Cardiac muscle cell (in vitro differentiated cells and primary cell): ENCODE results near the gene CBX6. TPM values are rescaled to one million over a fixed set of nuclear protein-coding genes. Genes with fewer than 3 reads are reported as not detected.

Source experiments
- DNase-seq, 2 donors: peaks; one replicate each; pipeline versions ENCODE4 v3.0.0 to v3.0.0-alpha.2; 2010 to 2017; ENCODE audit warnings: low read depth in 1 of 2, low spot score in 1 of 2
- H3K27ac ChIP-seq: fragments of 200-600 bp; sonication (generic); 2 replicates; pipeline ENCODE4 v1.5.1; 2016
- H3K27me3 ChIP-seq: fragments of 200-600 bp; sonication (generic); 2 replicates; pipeline ENCODE4 v1.6.0; 2016; ENCODE audit warnings: control low read depth
- H3K36me3 ChIP-seq: fragments of 200-600 bp; sonication (generic); 2 replicates; pipeline ENCODE4 v1.5.1; 2016; ENCODE audit warnings: control low read depth
- H3K4me1 ChIP-seq: fragments of 200-600 bp; sonication (generic); 2 replicates; pipeline ENCODE4 v1.8.1; 2017; ENCODE audit warnings: low read depth, mild to moderate bottlenecking, mixed run types
- H3K4me3 ChIP-seq: fragments of 200-600 bp; sonication (generic); 2 replicates; pipeline ENCODE4 v1.5.1; 2016; ENCODE audit warnings: mild to moderate bottlenecking
- H3K9me3 ChIP-seq: fragments of 200-600 bp; sonication (generic); 2 replicates; pipeline ENCODE4 v1.5.1; 2017; ENCODE audit warnings: low read depth, mild to moderate bottlenecking, control low read depth
- CTCF ChIP-seq: IDR thresholded peaks from 2 replicates; pipeline ENCODE4 v1.5.1; 2012; ENCODE audit warnings: low read depth, mild to moderate bottlenecking, low read length
- polyA plus RNA-seq: library from polyadenylated mRNA; unstranded; fragments of >200 nt; fragmentation: Nextera tagmentation; extraction: Ambion mirVana; gene quantifications from 2 replicates; pipeline ENCODE4 v1.2.1, GENCODE V29; 2016
- total RNA-seq: library from RNA; depleted of rRNA; stranded (reverse); fragments of >200 nt; gene quantifications from 2 replicates; pipeline ENCODE4 v1.2.3, GENCODE V29; 2016

CBX6 gene
- total and polyA plus RNA-seq, 2 experiments from 2014 or later, result 40.9 to 89.9 TPM

- H3K4me3 ChIP-seq, result peak overlapping the region; percentile 49
- no peaks in the 10 kb centered on the region for H3K9me3 ChIP-seq
- no peaks in the 10 kb centered on the region for H3K36me3 ChIP-seq
- no peak for TF ChIP-seq CTCF
- peaks cover 20% of the 10 kb centered on the region for H3K4me1 ChIP-seq
- H3K27me3 ChIP-seq, result no peaks in the 10 kb centered on the region
- peak; percentile 58 to 80 for DNase-seq
- peak overlapping the region; percentile 92 for H3K27ac ChIP-seq
Measured at GRCh38 chr22:38872831-38873248, 824 bp upstream of the CBX6 start.

- peak; percentile 25 to 30 for DNase-seq
- peaks cover 20% of the 10 kb centered on the region for H3K4me1 ChIP-seq
Measured at GRCh38 chr22:38871360-38872171, 450 bp downstream of the CBX6 start.

DNA sequence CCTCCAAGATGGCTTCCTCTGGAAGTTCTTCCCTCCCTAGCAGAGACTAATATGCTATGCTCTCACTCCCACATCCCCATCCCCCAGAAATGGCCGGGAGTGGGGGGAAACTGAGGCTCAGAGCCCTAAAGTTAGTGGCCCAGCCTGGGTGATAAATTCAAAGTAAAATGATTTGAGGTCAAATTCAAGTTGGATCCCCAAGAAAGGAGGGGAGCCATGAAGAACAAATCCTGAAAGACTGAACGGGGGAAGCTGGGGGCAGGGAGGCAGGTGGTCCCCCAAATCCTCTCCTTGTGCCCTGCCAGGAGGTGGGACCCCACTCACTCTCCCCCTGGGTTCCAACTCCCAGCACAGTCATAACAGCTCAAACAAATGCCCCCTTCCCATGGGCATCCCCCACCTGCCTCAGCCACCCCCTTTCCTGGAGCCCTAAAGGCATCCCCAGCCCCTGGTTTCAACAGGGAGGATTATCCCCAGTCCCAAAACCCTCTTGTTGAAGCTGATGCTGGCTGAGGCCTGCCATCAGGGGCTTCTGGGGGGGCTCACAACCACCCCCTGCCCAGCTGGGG is 1.1 kb downstream of the CBX6 start:
- DNase-seq, result no peak
- H3K9me3 ChIP-seq, result no peaks in the 10 kb centered on the region
- no peaks in the 10 kb centered on the region for H3K27me3 ChIP-seq
- TF ChIP-seq CTCF, result no peak
- peaks cover 20% of the 10 kb centered on the region for H3K4me1 ChIP-seq
- H3K4me3 ChIP-seq, result peak overlapping the region; percentile 49
- H3K27ac ChIP-seq, result peak overlapping the region; percentile 79
- H3K36me3 ChIP-seq, result no peaks in the 10 kb centered on the region

More at GRCh38 chr22:38871360-38872171, 450 bp downstream of the CBX6 start:
- TF ChIP-seq CTCF, result no peak
- Histone ChIP-seq H3K27me3 (no peaks in the 10 kb centered on the region), H3K36me3 (no peaks in the 10 kb centered on the region), H3K4me3 (peak overlapping the region; percentile 49), H3K27ac (peak overlapping the region; percentile 79), H3K9me3 (no peaks in the 10 kb centered on the region)

DNA sequence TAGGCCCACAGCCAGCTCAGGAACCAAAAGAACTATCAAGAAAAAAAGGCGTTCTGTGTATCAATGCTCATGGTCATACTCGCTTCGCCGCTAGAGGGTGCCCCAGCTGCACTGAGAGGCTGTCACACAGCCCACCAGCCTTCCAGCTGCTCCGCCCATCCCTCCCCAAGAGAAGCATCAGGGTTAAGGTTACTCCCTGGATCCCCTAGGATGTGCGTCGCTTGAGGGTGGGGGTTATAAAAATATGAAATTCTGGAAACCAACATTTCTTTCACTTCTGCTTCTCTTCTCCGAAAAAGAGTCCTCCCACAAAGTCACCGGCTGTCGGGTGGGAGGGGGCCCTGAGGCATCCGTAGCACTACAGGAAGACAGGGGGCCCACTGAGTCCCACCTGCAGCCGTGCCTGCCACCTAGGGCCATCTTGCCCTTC is 1.7 kb downstream of the CBX6 start:
- TF ChIP-seq CTCF, result peak; percentile 96
- peaks cover 20% of the 10 kb centered on the region for H3K4me1 ChIP-seq

DNA sequence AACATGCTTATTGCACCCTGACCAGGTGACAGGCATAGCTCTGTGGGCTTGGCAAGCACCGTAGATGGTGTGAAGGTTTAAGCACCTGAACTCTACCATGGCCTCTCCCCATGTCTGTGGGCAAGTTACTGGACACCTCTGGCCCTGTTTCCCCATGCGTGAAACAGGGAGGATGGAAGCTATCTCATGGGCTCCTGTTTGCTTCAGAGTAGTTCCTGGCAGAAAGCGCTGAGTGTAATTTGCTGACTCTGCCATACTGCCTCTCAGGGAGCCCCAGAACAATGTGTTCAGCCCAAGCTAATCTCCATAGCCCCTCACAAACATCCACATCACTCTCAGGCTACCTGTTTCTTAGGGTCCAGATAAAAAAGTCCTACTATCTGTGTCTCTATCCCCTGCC is 2.4 kb downstream of the CBX6 start:
- DNase-seq, result no peak
- Histone ChIP-seq H3K9me3 (no peaks in the 10 kb centered on the region), H3K27ac (no peak overlapping the region), H3K4me1 (peaks cover 20% of the 10 kb centered on the region), H3K4me3 (no peak overlapping the region), H3K36me3 (peaks cover 5% of the 10 kb centered on the region), H3K27me3 (no peaks in the 10 kb centered on the region)
- no peak for TF ChIP-seq CTCF

More for the DNA sequence above, 1.7 kb downstream of the CBX6 start:
- DNase-seq, result peak; percentile 88 to 91
- no peak overlapping the region for H3K27ac ChIP-seq
- no peaks in the 10 kb centered on the region for H3K9me3 ChIP-seq
- H3K4me3 ChIP-seq, result no peak overlapping the region
- H3K36me3 ChIP-seq, result peaks cover under 1% of the 10 kb centered on the region
- no peaks in the 10 kb centered on the region for H3K27me3 ChIP-seq
